Measurements from ENCODE around the gene TBL1X. TPM values are rescaled to one million over a fixed set of nuclear protein-coding genes. Genes with fewer than 3 reads are reported as not detected.

The TBL1X gene
- polyA plus RNA-seq, 3 donors, result 12.5 to 19.5 (median 13.8) TPM

GRCh38 chrX:9785944-9786797 is 321.3 kb downstream of the TBL1X start, which contains the start of gene SHROOM2:
Gene SHROOM2 (plus strand): TSS chrX:9786429. CDS start chrX:9786546, 117 bp downstream.
- Mint-ChIP-seq H3K36me3 (no peaks in the 10 kb centered on the region), H3K27ac (peak within 1 kb of the TSS in 1 of 7 donors; percentile 30), H3K9me3 (peaks cover 0 to 14% (median 11%) of the 10 kb centered on the region in 7 donors), H3K4me1 (no peaks in the 10 kb centered on the region), H3K4me3 (peak within 1 kb of the TSS in 1 of 2 donors; percentile 69), H3K27me3 (ENCODE audit: low read depth in 3 of 3) (peaks cover 48 to 82% (median 69%) of the 10 kb centered on the region in 3 donors)
- Histone ChIP-seq H3K27me3 (ENCODE audit: control insufficient read depth in 2 of 2, insufficient read depth in 2 of 2, low read length in 2 of 2) (peaks cover 39 to 54% of the 10 kb centered on the region in 2 donors), H3K9ac (ENCODE audit: insufficient read depth, low read length, poor library complexity, severe bottlenecking) (no peak within 1 kb of the TSS), H3K4me1 (ENCODE audit: control insufficient read depth in 1 of 2, insufficient read depth in 2 of 2, low read length in 2 of 2) (no peaks in the 10 kb centered on the region), H4K20me1 (ENCODE audit: insufficient read depth, low read length) (no peaks in the 10 kb centered on the region), H3K4me2 (replicated peaks; ENCODE audit: extremely low read depth, low read length, poor library complexity, severe bottlenecking) (no peak within 1 kb of the TSS), H3K36me3 (replicated peaks in 1 of 2; ENCODE audit: control insufficient read depth in 1 of 2, insufficient read depth in 2 of 2, low read length in 2 of 2) (no peaks in the 10 kb centered on the region), H3K27ac (ENCODE audit: low read depth in 1 of 2, low read length in 2 of 2) (no peak within 1 kb of the TSS), H3K79me2 (ENCODE audit: insufficient read depth, low read length) (no peaks in the 10 kb centered on the region), H3K4me3 (replicated peaks in 1 of 3; ENCODE audit: low read depth in 2 of 3, low read length in 3 of 3) (no peak within 1 kb of the TSS), H3K9me3 (replicated peaks in 1 of 2; ENCODE audit: control insufficient read depth in 1 of 2, insufficient read depth in 1 of 2, low read length in 2 of 2) (peaks cover 0 to 15% of the 10 kb centered on the region in 2 donors), H2AFZ (ENCODE audit: insufficient read depth, low read depth, low read length, poor library complexity, severe bottlenecking) (no peak within 1 kb of the TSS)
- under 1% methylated on average over 69 of the region's 132 CpGs for WGBS (ENCODE audit: insufficient coverage)
- DNase-seq, result no peak
- TF ChIP-seq, protein P1, sequence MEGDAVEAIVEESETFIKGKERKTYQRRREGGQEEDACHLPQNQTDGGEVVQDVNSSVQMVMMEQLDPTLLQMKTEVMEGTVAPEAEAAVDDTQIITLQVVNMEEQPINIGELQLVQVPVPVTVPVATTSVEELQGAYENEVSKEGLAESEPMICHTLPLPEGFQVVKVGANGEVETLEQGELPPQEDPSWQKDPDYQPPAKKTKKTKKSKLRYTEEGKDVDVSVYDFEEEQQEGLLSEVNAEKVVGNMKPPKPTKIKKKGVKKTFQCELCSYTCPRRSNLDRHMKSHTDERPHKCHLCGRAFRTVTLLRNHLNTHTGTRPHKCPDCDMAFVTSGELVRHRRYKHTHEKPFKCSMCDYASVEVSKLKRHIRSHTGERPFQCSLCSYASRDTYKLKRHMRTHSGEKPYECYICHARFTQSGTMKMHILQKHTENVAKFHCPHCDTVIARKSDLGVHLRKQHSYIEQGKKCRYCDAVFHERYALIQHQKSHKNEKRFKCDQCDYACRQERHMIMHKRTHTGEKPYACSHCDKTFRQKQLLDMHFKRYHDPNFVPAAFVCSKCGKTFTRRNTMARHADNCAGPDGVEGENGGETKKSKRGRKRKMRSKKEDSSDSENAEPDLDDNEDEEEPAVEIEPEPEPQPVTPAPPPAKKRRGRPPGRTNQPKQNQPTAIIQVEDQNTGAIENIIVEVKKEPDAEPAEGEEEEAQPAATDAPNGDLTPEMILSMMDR (IDR thresholded peaks at IDR 0.05), result no peak
- intact Hi-C loops (cut with micrococcal nuclease), result no loop called here

DNA sequence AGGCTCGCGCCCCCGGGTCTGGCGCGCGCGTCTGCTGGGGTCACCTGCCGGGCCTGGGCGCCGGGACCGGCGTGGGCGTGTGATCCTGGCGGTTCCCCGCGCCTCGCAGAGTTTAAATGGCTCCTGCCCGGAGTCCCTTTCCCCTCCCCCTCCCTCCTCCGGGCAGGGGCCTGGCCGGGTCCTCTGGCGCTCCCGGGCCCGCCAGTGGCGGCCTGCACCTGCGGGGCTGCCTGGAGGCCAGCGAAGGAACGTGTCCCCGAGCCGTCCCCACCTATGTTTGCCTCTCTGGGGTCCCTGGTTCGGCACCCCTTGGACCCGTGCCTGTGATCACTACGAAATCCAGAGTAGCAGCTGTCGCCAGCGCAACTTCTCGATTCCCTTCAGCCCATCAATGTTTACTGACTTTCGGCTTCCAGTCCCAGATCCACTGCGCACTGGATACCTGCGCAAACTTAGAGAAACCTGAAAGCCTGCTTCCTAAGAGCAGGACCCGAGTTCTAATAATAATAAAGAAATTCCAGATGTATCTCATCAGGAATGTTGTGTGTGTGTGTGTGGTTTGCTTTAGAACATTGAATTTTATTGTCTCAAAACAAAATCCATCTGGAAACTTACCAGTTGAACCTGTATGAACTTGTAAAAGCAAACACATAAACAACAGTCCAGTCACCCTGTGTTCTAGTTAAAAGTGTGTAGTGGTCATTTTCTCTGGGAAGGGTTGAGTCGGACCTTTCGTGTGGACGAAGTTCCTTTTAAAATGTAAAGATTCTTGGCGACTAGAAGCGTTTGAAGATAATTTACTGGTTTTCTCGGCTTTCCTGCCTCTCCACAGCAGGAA is 322.2 kb downstream of the TBL1X start:
- Mint-ChIP-seq H3K27me3 (ENCODE audit: low read depth in 3 of 3) (peaks cover 44 to 73% (median 67%) of the 10 kb centered on the region in 3 donors), H3K4me1 (no peaks in the 10 kb centered on the region), H3K9me3 (peaks cover 0 to 14% (median 10%) of the 10 kb centered on the region in 7 donors), H3K36me3 (no peaks in the 10 kb centered on the region), H3K4me3 (peak overlapping the region in 1 of 2 donors; percentile 69), H3K27ac (peak overlapping the region in 1 of 7 donors; percentile 30)
- H3K4me3 ChIP-seq (replicated peaks in 1 of 3; ENCODE audit: low read depth in 2 of 3, low read length in 3 of 3), result no peak overlapping the region
- no peaks in the 10 kb centered on the region for H3K4me1 ChIP-seq (ENCODE audit: control insufficient read depth in 1 of 2, insufficient read depth in 2 of 2, low read length in 2 of 2)
- no peak overlapping the region for H3K9ac ChIP-seq (ENCODE audit: insufficient read depth, low read length, poor library complexity, severe bottlenecking)
- intact Hi-C loops (cut with micrococcal nuclease), result no loop called here
- H3K79me2 ChIP-seq (ENCODE audit: insufficient read depth, low read length), result no peaks in the 10 kb centered on the region
- no peak overlapping the region for H2AFZ ChIP-seq (ENCODE audit: insufficient read depth, low read depth, low read length, poor library complexity, severe bottlenecking)
- no peak overlapping the region for H3K27ac ChIP-seq (ENCODE audit: low read depth in 1 of 2, low read length in 2 of 2)
- no peaks in the 10 kb centered on the region for H4K20me1 ChIP-seq (ENCODE audit: insufficient read depth, low read length)
- peaks cover 0 to 15% of the 10 kb centered on the region in 2 donors for H3K9me3 ChIP-seq (replicated peaks in 1 of 2; ENCODE audit: control insufficient read depth in 1 of 2, insufficient read depth in 1 of 2, low read length in 2 of 2)
- no peaks in the 10 kb centered on the region for H3K36me3 ChIP-seq (replicated peaks in 1 of 2; ENCODE audit: control insufficient read depth in 1 of 2, insufficient read depth in 2 of 2, low read length in 2 of 2)
- DNase-seq, result no peak
- H3K4me2 ChIP-seq (replicated peaks; ENCODE audit: extremely low read depth, low read length, poor library complexity, severe bottlenecking), result no peak overlapping the region
- WGBS (ENCODE audit: insufficient coverage), result 3% methylated on average over 19 of the region's 45 CpGs
- TF ChIP-seq, protein P1 (IDR thresholded peaks at IDR 0.05), result no peak
- H3K27me3 ChIP-seq (ENCODE audit: control insufficient read depth in 2 of 2, insufficient read depth in 2 of 2, low read length in 2 of 2), result peaks cover 39 to 54% of the 10 kb centered on the region in 2 donors
